ELF-1 (cell line): ENCODE results near the gene RNF144A.
A peak's percentile ranks its signal among the peaks of the same experiment; 100 is the strongest.
"Not testable (repeated sequence)": the region's sequence is repeated elsewhere in the genome, so short reads cannot be mapped to it uniquely, and the experiment has no call there.

Source experiments
- DNase-seq: peaks from one replicate; pipeline ENCODE4 v3.0.0-alpha.2; 2016; ENCODE audit warnings: low read depth, low spot score

Gene RNF144A

GRCh38 chr2:6971502-6971901 lies 54.3 kb downstream of the RNF144A start:
- no peak for DNase-seq

DNA sequence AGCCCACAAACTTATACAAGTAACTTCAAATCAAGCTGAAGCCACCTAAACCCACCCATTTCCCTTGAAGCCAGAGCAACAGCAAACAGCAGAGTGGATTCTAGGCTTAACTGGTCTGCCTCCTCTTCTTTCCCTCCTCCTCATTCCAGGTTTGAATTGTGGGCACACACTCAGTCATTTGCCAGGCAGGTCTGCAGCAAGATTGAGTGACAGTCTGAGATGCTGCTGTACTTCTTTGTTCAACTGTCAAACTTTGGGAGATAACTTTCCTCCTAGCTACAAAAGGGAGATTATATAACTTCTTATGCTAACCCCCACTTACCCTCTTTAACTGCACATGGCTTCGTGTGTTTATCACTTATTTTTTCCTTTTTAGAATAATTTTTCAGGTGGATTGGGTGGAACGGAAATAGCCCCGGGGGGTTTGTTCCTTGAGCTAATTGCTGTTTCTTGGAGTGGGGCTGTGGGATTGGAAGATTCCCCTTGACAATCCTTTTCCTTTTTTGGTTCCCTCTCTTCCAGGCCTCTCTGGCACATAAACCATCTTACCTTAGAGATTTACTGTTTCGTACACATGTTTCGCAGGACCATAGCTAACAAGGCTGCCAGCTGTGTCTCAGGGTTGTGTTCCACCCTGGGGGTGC lies 55.0 kb downstream of the RNF144A start:
- DNase-seq: no peak

DNA sequence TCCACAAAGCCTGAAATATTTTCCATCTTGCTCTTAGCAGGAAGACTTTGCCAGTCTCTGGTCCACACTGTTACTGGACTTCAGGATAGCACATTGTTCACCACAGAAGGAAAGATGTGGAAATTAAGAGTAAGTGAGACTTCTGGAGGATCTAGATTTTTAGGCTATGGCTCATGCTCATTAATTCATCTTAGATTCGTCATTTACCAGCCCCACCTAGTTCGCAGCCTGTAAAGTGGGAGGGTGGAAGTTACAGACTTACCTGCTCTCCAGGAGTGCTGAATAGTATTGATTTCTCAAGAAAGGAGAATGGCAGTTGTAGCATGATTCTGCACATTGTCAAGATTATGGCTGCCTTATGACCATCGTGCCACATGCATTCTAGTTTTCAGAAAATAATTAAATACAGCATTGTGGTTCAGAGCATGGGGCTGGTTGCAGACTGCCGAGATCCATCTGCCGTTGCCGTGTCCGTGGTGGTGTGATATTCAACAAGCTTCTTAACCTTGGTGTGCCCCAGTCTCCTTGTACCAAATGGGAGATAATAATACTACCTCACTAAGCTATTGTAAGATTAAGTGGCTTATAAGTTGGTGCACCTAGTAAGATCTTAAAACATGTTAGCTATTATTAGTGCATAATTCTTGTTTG lies 56.8 kb downstream of the RNF144A start:
- no peak for DNase-seq

DNA sequence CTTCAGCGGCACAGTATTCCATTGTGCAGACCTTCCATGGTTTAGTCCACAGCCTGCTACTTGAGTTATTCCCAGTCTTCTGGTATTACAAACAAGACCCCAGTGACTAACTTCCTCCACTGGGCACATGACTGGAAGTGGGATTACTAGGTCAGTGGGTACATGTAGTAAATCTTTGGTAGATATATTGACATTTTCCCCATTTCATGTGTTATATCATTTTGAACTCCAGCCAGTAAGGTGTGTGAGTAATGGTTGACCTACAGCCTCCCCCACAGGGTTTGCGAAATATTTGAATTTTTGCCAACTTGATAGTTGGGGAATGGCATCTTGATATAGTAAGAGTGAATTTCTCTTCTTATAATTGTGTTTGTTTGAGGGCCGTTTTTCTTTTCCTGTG lies 58.8 kb downstream of the RNF144A start:
- no peak for DNase-seq

DNA sequence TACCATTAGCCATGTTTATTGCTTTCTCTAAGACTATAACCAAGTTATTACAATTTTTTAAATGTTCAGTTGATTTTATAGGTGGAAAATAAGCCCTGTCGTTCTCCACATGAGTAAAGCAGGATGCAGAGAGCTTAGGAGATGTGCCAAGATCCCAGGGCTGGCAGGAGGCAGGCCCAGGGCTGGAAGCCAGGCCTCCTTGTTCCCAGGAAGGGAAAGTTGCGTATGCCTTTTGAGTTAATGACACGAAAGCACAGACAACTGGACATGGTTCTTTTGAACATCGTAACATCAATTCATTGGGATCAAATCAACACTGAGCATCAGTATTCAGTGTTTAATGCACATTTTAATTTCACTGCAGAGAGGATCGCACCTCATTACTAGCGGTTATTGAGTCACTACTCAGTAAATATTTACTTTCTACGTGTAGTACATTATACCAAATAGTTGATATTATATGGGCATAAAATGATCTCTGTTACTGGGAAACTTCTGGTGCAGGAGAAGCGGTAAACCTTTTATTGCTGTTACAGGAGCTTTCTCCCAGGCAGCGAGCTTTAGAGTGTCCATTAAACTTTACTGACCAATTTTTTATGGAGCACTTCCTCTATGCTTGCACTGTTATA lies 60.0 kb downstream of the RNF144A start:
- no peak for DNase-seq

- DNase-seq: no peak
Measured at GRCh38 chr2:6977786-6978185, 60.6 kb downstream of the RNF144A start.

DNA sequence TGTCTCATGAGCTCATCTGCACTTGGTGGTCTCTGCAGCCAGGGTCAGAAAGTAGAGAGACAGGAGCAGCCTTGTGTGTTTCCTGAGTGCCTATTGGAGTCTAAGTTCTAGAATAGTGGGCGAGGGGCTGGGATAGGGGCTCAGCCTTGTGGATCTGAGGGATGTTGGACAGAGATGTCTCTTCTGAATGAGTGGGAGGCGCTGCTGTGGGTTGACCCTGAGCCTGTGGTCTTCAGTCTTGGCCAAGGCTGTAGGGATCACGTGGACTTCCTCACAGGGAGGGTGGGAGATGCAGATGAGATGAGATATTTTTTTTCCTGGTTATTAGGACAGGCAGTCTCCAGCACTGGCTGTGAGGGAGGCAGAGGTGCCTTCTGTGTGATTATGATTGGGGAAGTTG lies 61.8 kb downstream of the RNF144A start:
- no peak for DNase-seq

DNA sequence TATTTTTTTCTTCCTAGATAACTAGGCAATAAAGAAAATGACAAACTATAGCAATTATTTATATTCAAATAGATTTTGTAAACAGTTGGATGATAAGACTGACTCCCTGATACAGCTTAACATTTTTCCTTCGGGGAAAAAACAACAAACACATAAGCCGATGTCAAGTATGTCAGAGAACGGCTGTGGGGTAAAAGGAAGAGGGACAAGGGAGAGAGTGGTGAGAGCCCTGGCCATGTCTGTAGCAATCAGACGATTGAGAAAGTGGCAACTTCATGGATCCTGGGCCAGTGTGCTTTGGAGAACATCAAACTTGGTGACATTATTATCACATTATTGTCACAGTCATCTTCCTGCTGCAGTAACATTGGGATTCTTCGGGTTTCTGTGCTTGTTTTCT lies 65.2 kb downstream of the RNF144A start:
- DNase-seq: no peak

GRCh38 chr2:6982934-6983589 lies 65.8 kb downstream of the RNF144A start:
- peak; percentile 8 for DNase-seq

- DNase-seq: peak; percentile 45
Measured at GRCh38 chr2:6986301-6986911, 69.2 kb downstream of the RNF144A start.

DNA sequence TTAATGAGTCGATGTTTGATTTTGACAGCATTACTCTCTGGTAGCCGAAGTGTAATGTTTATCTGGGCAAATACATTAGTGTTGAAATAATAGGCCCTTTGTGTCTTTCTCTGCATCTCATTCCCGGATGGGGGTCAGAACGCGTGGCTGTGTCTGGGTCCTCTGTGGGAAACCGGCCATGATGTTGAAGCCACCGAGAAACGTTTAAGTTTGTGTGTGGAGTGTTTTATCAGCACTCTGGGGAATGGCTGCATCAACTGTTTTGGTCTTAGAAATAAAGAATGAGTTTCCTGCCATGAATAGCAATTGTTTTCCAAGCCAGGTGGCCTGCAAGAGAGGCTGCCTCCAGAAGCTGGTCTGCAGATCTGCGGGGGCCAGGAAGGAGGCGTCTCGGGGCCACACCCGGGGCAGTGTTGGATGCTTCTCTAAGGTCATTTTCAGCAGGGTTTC lies 69.7 kb downstream of the RNF144A start:
- no peak for DNase-seq

DNA sequence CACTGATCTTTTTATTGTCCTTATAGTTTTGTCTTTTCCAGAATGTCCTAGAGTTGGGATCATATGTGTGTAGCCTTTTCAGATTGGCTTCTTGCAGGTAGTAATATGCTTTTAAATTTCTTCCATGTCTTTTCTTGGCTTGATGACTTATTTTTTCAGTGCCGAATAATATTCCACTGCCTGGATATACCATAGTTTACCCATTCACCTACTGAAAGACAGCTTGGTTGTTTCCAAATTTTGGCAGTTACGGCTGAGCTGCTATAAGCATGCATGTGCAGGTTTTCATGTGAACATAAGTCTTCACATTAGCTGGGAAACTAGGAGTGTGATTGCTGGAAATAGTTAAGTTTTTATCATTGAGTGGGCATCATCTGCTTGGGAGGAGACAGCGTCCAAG lies 73.7 kb downstream of the RNF144A start:
- no peak for DNase-seq

DNA sequence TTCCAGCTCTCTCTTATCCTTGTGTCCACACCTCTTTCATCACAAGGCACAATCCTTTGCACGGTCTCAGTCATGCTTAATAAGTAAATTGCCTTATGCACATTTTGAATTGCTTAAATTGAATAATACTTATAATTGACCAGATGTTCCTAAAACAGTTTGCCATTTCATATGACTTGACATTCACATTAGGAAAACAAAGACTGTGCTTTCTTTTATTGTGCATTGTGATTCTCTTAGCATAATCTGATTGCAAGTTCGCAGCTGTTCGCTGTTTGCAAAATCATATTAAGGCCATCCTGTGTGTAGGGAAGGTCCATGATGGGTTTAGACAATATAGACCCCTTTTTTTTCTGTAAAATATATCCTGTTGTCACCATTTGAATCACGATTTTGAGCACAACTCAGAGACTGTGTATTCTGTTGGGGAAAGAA lies 75.6 kb downstream of the RNF144A start:
- DNase-seq: no peak

DNA sequence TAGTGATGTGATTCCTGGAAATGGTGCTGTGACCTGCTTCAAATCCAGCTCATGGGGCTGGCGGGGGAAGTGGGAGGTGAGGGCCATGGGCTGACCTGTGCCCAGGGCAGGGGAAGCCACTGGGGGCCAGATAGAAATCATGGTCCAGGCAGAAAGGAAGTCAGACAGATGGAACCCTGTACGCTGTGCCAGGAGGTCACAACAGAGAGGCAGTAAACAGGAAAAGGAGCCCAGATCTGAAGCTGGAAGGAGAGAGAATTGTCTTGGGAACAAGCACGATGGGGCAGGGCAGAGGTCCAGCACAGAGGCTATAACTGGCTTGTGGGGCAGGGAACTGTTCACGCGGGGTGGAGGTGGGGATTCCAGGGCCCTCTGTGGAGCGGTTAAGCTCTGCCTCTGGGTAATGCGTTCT lies 76.0 kb downstream of the RNF144A start:
- no peak for DNase-seq

- DNase-seq: no peak
Measured at GRCh38 chr2:6993936-6994335, 76.7 kb downstream of the RNF144A start.

GRCh38 chr2:6994536-6995128 lies 77.4 kb downstream of the RNF144A start:
- DNase-seq: no peak

DNA sequence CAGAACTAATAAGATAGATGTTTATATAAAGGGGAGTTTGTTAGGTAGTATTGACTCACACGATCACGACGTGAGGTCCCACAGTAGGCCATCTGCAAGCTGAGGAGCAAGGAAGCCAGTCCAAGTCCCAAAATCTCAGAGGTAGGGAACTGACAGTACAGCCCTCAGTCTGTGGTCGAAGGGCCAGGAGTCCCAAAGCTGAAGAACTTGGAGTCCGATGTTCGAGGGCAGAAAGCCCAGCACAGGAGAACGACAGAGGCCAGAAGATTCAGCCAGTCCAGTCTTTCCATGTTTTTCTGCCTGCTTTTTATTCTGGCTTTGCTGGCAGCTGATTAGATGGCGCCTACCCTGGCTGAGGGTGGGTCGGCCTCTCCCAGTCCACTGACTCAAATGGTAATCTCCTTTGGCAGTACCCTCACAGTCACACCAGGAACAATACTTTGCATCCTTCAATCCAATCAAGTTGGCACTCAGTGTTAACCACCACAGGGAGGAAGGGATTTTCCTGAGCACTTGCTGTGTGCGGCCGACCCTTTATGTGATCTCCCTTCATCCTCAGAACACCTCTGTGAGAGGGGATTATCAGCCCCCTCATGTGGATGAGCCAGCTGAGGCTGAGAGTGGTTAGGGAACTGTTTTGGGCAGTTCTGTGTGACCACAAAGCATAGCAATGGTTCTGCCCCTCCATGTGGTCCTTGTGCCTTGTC lies 78.3 kb downstream of the RNF144A start:
- no peak for DNase-seq

DNA sequence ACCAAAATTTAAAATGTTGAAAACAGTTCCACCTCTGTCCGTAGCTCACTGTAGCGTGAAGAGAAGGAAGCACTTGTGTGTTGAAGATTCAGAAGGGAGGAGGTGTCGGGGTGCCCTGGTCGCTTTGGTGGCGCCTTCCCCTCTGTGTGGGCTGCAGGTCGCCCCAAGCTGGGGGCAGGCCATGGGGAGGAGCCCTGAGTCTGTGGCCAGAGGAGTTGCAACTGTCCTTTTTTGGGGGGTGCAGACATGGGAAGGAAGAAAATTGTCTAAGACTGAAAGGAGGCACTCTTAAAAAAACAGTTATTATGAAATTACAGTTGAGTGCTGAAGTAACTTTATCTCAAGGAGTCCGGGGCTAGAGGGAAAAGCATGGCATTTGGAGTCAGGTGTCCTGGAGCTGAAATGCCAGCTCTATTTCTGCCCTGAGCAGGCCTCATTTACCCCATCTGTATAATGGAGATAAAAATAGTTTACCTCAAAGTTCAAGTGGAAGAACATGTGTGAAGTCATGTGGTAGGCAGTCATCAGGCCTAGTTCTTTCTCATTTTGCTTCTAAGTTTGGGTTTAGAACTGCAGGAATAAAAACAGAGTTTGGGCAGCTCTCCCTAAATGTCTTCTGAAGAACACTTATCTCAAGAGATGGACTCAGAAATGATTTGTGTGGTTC lies 82.1 kb downstream of the RNF144A start:
- no peak for DNase-seq

- DNase-seq: not testable (repeated sequence)
Measured at GRCh38 chr2:7001395-7001794, 84.2 kb downstream of the RNF144A start.

- DNase-seq: no peak
Measured at GRCh38 chr2:7003895-7004294, 86.7 kb downstream of the RNF144A start.
